ENCODE results near the gene ZNF181.

ZNF181 gene

DNA sequence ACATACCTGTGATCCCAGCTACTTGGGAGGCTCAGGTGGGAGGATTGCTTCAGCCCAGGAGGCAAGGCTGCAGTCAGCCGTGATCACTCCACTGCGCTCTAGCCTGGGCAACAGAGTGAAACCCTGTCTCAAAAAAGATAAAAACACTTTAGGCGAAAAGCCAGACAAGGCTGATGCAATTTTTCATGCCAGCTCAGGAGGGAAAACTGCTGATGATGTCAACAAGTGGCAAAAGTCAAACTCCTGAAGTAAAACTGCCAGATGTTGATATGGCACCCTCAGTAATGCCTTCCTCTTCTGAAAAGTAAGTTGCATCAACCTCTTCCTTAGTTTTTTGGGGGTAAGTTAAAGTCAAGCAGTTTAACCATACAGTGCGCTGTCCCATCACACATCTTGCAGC is 23.4 kb downstream of the ZNF181 start:
- DNase-seq (ENCODE audit: low read depth): no peak
- H3K4me3 ChIP-seq (replicated peaks; ENCODE audit: low read depth, low read length): no peak overlapping the region
- TF ChIP-seq CTCF (IDR thresholded peaks at IDR 0.05; ENCODE audit: low read length, missing control alignments): no peak

- DNase-seq (ENCODE audit: low read depth): no peak
- no peak overlapping the region for H3K4me3 ChIP-seq (replicated peaks; ENCODE audit: low read depth, low read length)
These were observed 25.3 kb downstream of the ZNF181 start for GRCh38 chr19:34759218-34759917.

DNA sequence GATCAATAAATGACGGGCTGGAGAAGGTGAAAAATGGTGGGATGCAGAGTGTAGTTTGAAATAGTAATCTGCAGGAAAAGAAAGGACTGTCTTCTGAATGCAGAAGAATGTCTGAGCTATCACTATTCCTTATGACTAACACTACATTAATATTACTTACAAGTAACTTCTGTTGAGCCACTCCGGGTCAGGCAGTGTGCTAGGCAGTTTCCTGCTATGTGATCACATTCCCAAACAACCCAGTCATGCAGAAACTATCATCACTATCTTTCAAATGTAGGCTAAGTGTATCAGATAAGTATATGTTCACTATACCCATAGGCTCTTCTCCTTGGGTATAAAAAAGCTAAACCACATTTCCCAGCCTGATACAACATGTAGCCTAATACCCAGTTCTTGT is 32.3 kb downstream of the ZNF181 start:
- TF ChIP-seq CTCF (IDR thresholded peaks at IDR 0.05; ENCODE audit: low read length, missing control alignments): no peak
- H3K4me3 ChIP-seq (replicated peaks; ENCODE audit: low read depth, low read length): no peak overlapping the region
- DNase-seq (ENCODE audit: low read depth): no peak

More at GRCh38 chr19:34759218-34759917, 25.3 kb downstream of the ZNF181 start:
- no peak for TF ChIP-seq CTCF (IDR thresholded peaks at IDR 0.05; ENCODE audit: low read length, missing control alignments)

- no peak for DNase-seq (ENCODE audit: low read depth)
- no peak overlapping the region for H3K4me3 ChIP-seq (replicated peaks; ENCODE audit: low read depth, low read length)
- TF ChIP-seq CTCF (IDR thresholded peaks at IDR 0.05; ENCODE audit: low read length, missing control alignments): no peak
These were observed 33.9 kb downstream of the ZNF181 start for GRCh38 chr19:34767951-34768350.

- peak within 1 kb of the TSS; percentile 89 for H3K4me3 ChIP-seq (replicated peaks; ENCODE audit: low read depth, low read length)
- peak; percentile 92 for DNase-seq (ENCODE audit: low read depth)
- no peak for TF ChIP-seq CTCF (IDR thresholded peaks at IDR 0.05; ENCODE audit: low read length, missing control alignments)
These were observed 38.9 kb downstream of the ZNF181 start, which contains the start of gene ZNF599 for GRCh38 chr19:34772697-34773554. ZNF599 (minus strand) TSS chr19:34773215; CDS start chr19:34772841, 374 bp downstream.

GRCh38 chr19:34773555-34773864 is 39.5 kb downstream of the ZNF181 start:
- no peak for DNase-seq (ENCODE audit: low read depth)
- H3K4me3 ChIP-seq (replicated peaks; ENCODE audit: low read depth, low read length): peak overlapping the region; percentile 89
- no peak for TF ChIP-seq CTCF (IDR thresholded peaks at IDR 0.05; ENCODE audit: low read length, missing control alignments)
